ENCODE results near the gene DYNC1H1. TPM values are rescaled to one million over a fixed set of nuclear protein-coding genes. Genes with fewer than 3 reads are reported as not detected.
"Not testable (repeated sequence)": the region's sequence is repeated elsewhere in the genome, so short reads cannot be mapped to it uniquely, and the experiment has no call there.

The DYNC1H1 gene
- total RNA-seq, 2 donors from 2014 or later: 345 to 359 TPM

DNA sequence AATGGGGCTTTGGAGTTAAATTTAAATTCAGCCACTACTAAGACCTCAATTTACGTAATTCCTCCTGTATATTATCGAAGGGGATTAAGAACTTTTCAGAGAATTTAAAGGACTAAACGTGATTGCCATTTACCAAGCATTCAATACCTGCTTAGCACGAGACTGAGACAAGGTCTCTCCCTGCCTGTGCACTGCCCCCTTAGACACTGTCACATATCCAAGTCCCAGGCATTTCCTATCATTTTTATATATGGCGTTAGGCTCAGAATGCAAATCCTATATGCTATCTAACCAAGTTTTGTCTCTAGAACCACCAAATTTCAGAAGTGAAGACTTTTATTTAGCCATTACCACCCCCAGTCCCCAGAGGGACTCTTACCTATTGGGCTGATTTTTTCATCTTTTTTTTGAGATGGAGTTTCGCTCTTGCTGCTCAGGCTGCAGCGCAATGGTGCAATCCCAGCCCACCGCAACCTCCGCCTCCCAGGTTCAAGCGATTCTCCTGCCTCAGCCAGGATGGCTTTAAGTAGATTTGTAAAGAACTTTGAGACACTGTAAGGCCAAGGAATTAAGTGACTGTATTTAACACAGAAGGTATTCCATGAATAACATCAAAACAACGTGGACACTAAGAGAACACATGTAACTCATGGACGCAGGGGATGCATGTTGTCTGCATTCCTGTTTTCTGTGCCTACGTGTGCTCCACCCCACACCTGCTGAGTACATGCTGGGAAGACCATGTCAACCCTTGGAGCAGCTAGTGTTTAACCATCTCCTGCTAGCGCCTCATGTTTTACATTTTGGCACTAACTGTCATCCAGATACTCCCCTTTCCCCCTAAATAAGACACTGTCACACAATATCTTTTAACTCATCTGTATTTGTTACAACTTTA, 116.1 kb downstream of the DYNC1H1 start:
- DNase-seq: peak; percentile 35
- Histone ChIP-seq H3K27me3 (no peaks in the 10 kb centered on the region), H3K27ac (no peak overlapping the region), H3K4me1 (peaks cover 12% of the 10 kb centered on the region), H3K36me3 (peaks cover 21% of the 10 kb centered on the region), H3K9me3 (no peaks in the 10 kb centered on the region), H3K4me3 (no peak overlapping the region), H3K9ac (ENCODE audit: low read depth in 2 of 2, low read length in 2 of 2) (no peak overlapping the region)
- TF ChIP-seq, protein P1, sequence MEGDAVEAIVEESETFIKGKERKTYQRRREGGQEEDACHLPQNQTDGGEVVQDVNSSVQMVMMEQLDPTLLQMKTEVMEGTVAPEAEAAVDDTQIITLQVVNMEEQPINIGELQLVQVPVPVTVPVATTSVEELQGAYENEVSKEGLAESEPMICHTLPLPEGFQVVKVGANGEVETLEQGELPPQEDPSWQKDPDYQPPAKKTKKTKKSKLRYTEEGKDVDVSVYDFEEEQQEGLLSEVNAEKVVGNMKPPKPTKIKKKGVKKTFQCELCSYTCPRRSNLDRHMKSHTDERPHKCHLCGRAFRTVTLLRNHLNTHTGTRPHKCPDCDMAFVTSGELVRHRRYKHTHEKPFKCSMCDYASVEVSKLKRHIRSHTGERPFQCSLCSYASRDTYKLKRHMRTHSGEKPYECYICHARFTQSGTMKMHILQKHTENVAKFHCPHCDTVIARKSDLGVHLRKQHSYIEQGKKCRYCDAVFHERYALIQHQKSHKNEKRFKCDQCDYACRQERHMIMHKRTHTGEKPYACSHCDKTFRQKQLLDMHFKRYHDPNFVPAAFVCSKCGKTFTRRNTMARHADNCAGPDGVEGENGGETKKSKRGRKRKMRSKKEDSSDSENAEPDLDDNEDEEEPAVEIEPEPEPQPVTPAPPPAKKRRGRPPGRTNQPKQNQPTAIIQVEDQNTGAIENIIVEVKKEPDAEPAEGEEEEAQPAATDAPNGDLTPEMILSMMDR (IDR thresholded peaks at IDR 0.05): no peak
- intact Hi-C loops (cut with DNase I): no loop called here

DNA sequence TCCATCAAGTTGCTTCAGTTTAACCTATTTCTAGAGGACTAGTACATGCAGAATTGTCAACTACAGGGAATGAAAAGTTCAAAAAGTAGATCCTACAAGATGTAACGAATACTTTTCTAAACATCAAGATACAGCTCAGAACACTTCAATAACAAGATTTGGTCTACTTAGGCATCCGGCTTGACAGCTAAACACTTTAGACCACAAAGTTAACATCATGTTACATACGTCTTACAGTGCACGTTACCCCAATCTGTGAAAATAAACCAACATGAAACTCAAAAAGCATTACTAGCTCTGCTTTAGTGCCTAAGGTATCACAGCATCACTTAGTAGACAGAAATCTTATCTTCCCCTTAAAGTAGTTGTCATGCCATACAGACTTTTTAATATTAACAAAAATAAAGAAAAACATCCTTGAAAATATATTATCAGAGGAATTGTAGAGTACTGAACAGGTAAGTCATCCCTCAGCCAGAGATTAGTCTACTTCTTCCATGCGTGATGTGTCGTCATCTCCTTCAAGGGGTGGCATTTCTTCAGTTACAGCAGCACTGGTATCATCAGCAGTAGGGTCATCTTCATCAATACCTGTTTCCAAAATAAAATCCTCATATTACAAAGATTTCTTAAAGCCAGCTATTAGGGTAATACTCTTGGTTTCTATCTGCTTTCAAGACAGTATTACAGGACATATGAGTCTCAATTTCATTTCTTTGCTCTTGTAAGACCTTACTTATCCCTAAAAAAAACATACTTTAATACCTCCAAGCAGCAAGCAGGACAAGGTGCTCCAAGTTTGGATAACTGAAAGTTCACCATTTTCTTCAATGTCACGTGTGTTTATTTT, 117.1 kb downstream of the DYNC1H1 start:
- no peaks in the 10 kb centered on the region for H3K9me3 ChIP-seq
- DNase-seq: no peak
- intact Hi-C loops (cut with DNase I): no loop called here
- TF ChIP-seq, protein P1 (IDR thresholded peaks at IDR 0.05): no peak
- H3K4me1 ChIP-seq: peaks cover 12% of the 10 kb centered on the region
- H3K36me3 ChIP-seq: peaks cover 21% of the 10 kb centered on the region
- no peak overlapping the region for H3K9ac ChIP-seq (ENCODE audit: low read depth in 2 of 2, low read length in 2 of 2)
- no peaks in the 10 kb centered on the region for H3K27me3 ChIP-seq
- no peak overlapping the region for H3K4me3 ChIP-seq
- no peak overlapping the region for H3K27ac ChIP-seq

DNA sequence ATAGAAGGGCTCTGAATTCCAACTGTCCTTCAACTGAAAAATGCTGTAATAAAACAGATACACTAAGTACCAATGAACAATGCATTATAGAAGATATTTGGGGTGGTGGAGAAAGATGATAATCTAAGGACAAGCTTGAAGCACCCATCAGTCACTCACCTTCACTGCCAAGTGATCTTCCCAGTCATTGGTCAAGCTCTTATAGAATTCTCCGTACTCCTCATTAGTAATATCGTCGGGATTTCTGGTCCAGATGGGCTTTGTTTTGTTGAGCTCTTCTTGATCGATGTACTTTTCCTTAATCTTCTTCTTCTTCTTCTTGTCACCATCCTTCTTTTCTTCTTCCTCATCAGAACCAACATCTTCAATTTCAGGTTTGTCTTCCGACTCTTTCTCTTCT, 120.1 kb downstream of the DYNC1H1 start:
- H3K27ac ChIP-seq; H3K9me3 ChIP-seq; H3K27me3 ChIP-seq; H3K4me3 ChIP-seq; H3K9ac ChIP-seq (ENCODE audit: low read depth in 2 of 2, low read length in 2 of 2); intact Hi-C loops (cut with DNase I); DNase-seq: not testable (repeated sequence)
- Histone ChIP-seq H3K4me1 (peaks cover 12% of the 10 kb centered on the region), H3K36me3 (peaks cover 21% of the 10 kb centered on the region)

DNA sequence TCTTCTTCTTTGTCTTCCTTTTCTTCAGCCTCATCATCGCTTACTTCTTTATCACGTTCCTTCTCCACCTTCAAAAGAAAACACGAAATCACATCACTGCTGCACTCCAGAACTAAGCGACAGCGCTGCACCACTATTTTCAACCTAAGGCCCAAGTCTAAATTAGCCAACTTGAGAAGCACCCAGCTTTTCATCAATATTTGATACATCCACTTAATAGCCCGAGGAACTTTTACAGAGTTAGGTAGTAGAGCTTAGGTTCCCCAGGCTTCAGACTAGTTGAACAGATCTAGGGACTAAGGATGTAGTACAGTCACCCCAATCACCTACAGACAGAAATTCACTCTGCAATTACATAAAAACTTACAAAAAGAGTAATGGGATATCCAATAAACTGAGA, 120.6 kb downstream of the DYNC1H1 start:
- intact Hi-C loops (cut with DNase I): no loop called here
- H3K27me3 ChIP-seq: no peaks in the 10 kb centered on the region
- peaks cover 21% of the 10 kb centered on the region for H3K36me3 ChIP-seq
- H3K9me3 ChIP-seq: no peaks in the 10 kb centered on the region
- no peak for DNase-seq
- H3K27ac ChIP-seq: no peak overlapping the region
- TF ChIP-seq, protein P1 (IDR thresholded peaks at IDR 0.05): no peak
- H3K9ac ChIP-seq (ENCODE audit: low read depth in 2 of 2, low read length in 2 of 2): peak overlapping the region; percentile 7 to 99
- peak overlapping the region; percentile 67 for H3K4me3 ChIP-seq
- peaks cover 12% of the 10 kb centered on the region for H3K4me1 ChIP-seq

DNA sequence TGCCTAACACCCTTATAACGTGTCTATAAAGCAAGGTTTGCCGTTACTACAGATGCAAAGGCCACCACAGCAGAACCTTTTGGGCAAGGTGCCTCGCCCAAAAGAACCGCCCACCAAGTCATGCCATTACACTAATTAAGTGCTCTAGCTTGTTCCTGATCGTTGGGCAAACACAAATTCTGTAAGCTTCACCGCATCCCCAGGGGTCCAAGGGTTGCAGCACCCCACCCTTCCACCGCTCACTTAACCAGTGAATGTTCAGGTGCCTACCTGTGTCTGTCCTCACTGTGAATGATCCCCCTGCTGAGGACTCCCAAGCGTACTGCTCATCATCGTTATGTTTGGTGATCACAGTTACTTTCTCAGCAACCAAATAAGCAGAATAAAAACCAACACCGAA, 121.1 kb downstream of the DYNC1H1 start:
- Histone ChIP-seq H3K4me3 (peak overlapping the region; percentile 67), H3K27me3 (no peaks in the 10 kb centered on the region), H3K27ac (peak overlapping the region; percentile 99), H3K4me1 (peaks cover 12% of the 10 kb centered on the region), H3K9me3 (no peaks in the 10 kb centered on the region), H3K36me3 (peaks cover 21% of the 10 kb centered on the region), H3K9ac (ENCODE audit: low read depth in 2 of 2, low read length in 2 of 2) (peak overlapping the region; percentile 78 to 99)
- peak; percentile 39 for DNase-seq
- intact Hi-C loops (cut with DNase I): no loop called here
- TF ChIP-seq, protein P1 (IDR thresholded peaks at IDR 0.05): no peak
